ENCODE results near the gene ATP1A2. TPM values are rescaled to one million over a fixed set of nuclear protein-coding genes. Genes with fewer than 3 reads are reported as not detected.

The ATP1A2 gene
- total and polyA plus RNA-seq, 2 of the 8 experiments (the other 6 are each of a cell fraction or from before 2014, with no cell fraction given), result 39.7 to 40.8 TPM

DNA sequence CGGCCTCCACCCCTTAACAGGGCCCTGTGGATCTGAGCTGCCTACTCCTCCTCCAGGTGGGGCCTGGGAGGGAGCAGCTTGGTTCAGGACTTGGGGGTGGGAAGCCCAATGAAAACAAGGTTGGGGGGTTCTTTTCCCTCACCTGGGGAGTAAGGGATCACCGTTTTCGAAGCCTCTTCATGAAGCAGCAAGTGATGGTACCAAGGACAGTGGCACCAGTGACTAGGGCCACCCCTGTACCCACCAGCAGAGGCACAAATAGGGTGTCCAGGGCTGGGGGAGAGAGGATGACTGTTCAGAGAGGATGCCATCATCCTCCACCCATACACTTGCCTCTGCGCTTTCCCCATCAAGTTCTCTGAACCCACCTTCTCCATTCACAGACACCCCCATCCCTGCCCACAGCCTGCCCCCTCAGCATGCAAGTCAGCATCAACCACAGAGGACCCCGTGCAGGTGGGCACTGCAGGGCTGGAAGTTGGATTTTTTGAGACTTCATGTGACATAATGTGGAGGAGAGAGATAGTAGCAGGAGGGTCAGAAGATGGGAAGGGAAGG, 23.8 kb upstream of the ATP1A2 start:
- Histone ChIP-seq H4K5ac (ENCODE audit: insufficient read length, low read depth, low read length) (no peak overlapping the region), H2BK120ac (replicated peaks; ENCODE audit: low read depth, low read length) (no peak overlapping the region), H3K23ac (ENCODE audit: insufficient read length) (no peak overlapping the region), H3K4me1 (replicated peaks in 1 of 4; ENCODE audit: control insufficient read depth in 3 of 4, insufficient read depth in 4 of 4, low read length in 3 of 4) (peaks cover 9 to 21% (median 16%) of the 10 kb centered on the region in 4 experiments), H3K14ac (ENCODE audit: insufficient read length) (no peak overlapping the region), H3K27ac (ENCODE audit: low read depth, low read length) (no peak overlapping the region), H2BK20ac (ENCODE audit: low read length) (no peak overlapping the region), H2BK5ac (ENCODE audit: low read depth, low read length) (no peak overlapping the region), H3K9me3 (ENCODE audit: insufficient read depth in 2 of 2, low read depth in 1 of 2, low read length in 1 of 2) (no peaks in the 10 kb centered on the region; a peak in 1 of 4 replicates), H3K79me2 (ENCODE audit: control insufficient read depth in 1 of 2, insufficient read depth in 2 of 2, low read length in 2 of 2) (peaks cover 0 to 22% of the 10 kb centered on the region in 2 experiments; a peak in 2 of 4 replicates), H2AK5ac (ENCODE audit: low read depth, low read length) (no peak overlapping the region), H3K36me3 (ENCODE audit: control insufficient read depth in 2 of 4, insufficient read depth in 4 of 4, low read length in 3 of 4) (peaks cover 10 to 35% (median 22%) of the 10 kb centered on the region in 4 experiments), H3K9ac (replicated peaks in 1 of 4; ENCODE audit: extremely low read depth in 1 of 4, low read depth in 3 of 4, low read length in 3 of 4) (no peak overlapping the region), H3K4ac (replicated peaks; ENCODE audit: insufficient read length, low read depth, low read length) (no peak overlapping the region), H4K8ac (ENCODE audit: extremely low read depth, insufficient read depth, low read length) (no peak overlapping the region), H4K91ac (replicated peaks; ENCODE audit: insufficient read length, low read length) (no peak overlapping the region), H3K56ac (replicated peaks; ENCODE audit: insufficient read length, low read depth, low read length) (no peak overlapping the region), H2BK12ac (ENCODE audit: low read depth, low read length) (no peak overlapping the region), H3K18ac (ENCODE audit: extremely low read depth, low read length) (no peak overlapping the region), H3K79me1 (ENCODE audit: low read depth, low read length) (peaks cover 7% of the 10 kb centered on the region; the same call in 1 of the 2 replicates), H3K27me3 (replicated peaks in 1 of 4; ENCODE audit: control insufficient read depth in 3 of 4, extremely low read depth in 1 of 4, insufficient read depth in 3 of 4, low read length in 3 of 4) (no peaks in the 10 kb centered on the region; a peak in 1 of 7 replicates), H4K20me1 (replicated peaks in 1 of 2; ENCODE audit: control insufficient read depth in 1 of 2, insufficient read depth in 2 of 2, low read length in 2 of 2) (peaks cover 0 to 4% of the 10 kb centered on the region in 2 experiments), H2BK15ac (ENCODE audit: low read length) (no peak overlapping the region), H3K4me3 (ENCODE audit: extremely low read depth in 1 of 4, insufficient read depth in 2 of 4, low read depth in 3 of 4, low read length in 4 of 4) (no peak overlapping the region), H3K23me2 (ENCODE audit: low read depth, low read length) (peaks cover 6% of the 10 kb centered on the region; the same call in 1 of the 2 replicates), H3K4me2 (ENCODE audit: insufficient read depth in 1 of 2, low read depth in 2 of 2, low read length in 2 of 2) (no peak overlapping the region), H2AFZ (ENCODE audit: low read length) (no peak overlapping the region)
- no peak for FAIRE-seq
- ChIA-PET POLR2A (ENCODE audit: partially characterized antibody) (interaction anchor here (1.1 to 1.7 kb wide), 2 partner anchors 20 to 24 kb away, joined by 3 to 7 read pairs; partner anchors contain the start of gene ATP1A2), CTCF (ENCODE audit: partially characterized antibody) (interaction anchor here (0.9 to 50.1 kb wide), 6 partner anchors 6 to 293 kb away, joined by 3 to 1874 read pairs (median 20); partner anchors contain the start of genes ATP1A2, KCNJ10 and KCNJ9)
- 93% methylated on average over 5 of the region's 5 CpGs; no CpG with 5 or more reads in 1 of the 2 experiments for WGBS, 2 experiments (ENCODE audit: extremely low coverage in 1 of 2, insufficient coverage in 1 of 2, insufficient read length in 1 of 2, insufficient replicate concordance in 2 of 2, low coverage in 1 of 2, low lambda C conversion rate in 2 of 2, missing lambda C conversion rate in 1 of 2)
- no peak for DNase-seq (ENCODE audit: low read depth in 1 of 2, low spot score in 2 of 2)
- TF ChIP-seq FOSL1 (IDR thresholded peaks at IDR 0.05; ENCODE audit: insufficient read depth, low read depth, low read length) (no peak), CEBPB (IDR thresholded peaks at IDR 0.05; ENCODE audit: low read depth, low read length) (no peak), CHD2 (IDR thresholded peaks at IDR 0.05; ENCODE audit: low read length) (no peak)
